SKM-1 treated with dmso at 0.1 percent for 144 hours (cell line): ENCODE measurements around the gene ZBED4.

Source experiments
- DNase-seq: peaks from one replicate; lab custom pipeline; 2025; ENCODE audit not compliant: unreplicated experiment; lab: John Stamatoyannopoulos, UW

The ZBED4 gene

DNA sequence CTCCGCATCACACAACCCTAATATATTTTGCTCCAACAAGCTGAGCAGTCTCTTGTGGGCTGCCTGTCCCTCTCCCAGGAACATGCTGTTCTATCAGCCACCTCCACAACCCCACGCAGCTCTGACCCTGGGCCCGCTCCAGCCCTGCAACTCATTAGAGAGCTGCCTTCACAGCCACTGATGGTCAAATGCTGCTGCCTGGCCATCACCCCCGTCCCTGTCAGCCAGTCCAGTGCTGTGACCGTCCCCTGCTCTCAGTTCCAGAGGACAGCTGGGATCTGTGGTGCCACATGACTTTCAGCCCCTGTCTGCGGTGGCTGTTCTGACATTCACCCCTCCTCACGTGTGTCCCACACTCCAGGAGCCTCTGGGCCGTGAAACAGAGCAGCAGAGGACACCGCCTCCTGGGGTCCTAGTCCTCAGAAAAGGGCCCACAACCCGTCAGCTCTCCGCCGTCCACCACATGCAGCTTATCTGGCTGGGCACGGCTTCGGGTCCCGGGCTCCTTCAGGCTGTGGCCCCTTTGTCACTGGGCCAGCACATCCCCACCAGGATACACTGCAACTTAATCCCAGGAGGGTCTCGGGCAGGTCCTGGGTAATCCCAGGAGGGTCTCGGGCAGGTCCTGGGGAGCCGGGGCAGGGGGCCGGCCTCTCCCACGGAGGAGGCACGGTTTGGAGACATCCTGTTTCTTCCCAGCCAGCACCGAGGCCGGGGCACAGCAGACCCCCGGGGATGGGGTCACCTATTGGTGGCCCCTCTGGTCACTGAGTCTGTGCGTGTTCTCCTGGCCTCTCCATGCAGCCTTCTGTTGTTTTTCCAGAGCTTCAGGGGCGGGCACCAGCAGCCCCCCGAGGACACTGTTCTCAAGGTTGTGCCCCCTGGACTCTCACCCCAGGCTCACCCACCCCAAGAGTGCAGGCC lies 79.9 kb downstream of the ZBED4 start:
- no peak for DNase-seq

DNA sequence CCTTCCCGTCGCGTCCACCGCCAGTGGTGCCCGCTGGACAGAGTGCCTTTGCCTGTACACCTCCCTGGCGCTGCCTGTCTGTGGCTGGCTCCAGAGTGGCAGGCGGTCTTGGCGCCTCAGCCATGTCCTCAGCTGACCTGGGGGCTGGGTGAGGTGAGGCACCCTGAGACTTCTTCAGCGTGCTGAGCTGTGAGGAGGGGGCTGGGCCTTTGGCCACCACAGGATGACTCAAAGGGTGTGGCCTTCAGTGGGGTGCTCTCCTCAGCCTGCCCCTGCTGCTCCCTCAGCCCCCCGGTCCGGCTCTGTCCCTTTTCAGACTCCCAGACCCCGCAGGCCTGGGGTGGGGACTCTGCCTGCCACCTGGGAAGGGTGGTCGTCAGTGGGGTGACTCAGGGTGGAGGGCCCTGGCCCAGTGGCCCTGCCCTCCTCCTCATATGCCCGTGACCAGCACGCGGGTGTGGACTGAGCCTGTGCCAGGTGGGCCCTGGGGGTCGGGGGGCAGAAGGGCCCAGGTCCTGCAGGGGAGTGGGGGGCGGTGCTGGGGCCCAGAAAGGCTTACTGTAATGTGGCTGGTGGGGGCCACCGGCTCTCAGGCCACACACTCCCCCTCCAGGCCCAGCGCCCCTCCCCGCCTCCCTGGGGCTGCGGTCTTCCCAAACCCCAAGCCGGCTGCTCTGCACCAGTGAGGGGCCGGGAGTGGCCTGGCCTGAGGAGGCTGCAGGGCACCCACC lies 80.7 kb downstream of the ZBED4 start:
- DNase-seq = no peak

DNA sequence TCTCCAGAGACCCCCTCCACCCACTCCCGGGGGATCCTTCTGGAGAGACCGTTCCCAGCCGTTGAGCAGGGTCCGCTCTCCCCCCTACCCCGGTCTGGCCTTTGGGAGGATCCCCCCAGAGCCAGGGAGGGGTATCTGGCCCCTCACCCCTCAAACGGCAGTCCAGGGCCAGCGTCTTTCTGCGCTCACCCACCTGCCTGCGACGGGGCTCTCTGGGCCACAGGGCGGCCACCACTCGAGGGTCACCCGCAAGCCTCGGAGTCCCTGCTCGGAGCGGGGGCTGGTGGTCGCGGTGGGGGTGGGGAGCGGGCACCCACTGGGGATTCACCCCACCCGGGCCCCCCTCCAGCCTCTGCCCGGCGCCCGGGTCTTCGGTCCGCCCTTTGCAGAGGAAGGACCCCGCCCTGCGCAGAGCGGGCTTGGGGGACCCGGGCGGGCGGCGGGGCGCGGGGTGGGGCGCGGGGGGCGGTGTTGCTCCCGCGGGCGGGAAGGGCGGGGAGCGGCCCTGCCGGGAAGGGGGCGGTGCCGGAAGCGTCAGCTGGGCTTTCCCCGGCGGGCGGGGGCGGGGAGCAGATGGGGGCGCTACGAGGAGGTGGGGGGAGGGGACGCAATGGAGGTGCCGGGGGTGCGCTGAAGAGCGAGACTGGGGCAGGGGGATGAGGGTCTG lies 81.4 kb downstream of the ZBED4 start:
- peak; percentile 23 for DNase-seq

DNA sequence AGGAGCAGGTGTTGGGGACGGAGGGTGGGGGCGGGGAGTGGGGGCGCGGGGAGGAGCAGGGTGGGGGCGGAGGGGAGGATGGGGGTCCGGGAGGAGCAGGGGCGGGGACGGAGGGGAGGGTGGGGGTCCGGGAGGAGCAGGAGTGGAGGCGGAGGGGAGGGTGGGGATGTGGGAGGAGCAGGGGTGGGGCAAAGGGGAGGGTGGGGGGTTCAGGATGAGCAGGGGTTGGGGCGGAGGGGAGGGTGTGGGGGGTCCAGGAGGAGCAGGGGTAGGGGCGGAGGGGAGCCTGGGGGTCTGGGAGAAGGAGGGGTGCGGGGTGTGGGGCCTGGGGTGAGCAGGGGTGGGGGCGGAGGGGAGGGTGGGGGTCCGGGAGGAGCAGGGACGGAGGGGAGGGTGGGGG lies 81.9 kb downstream of the ZBED4 start:
- no peak for DNase-seq

DNA sequence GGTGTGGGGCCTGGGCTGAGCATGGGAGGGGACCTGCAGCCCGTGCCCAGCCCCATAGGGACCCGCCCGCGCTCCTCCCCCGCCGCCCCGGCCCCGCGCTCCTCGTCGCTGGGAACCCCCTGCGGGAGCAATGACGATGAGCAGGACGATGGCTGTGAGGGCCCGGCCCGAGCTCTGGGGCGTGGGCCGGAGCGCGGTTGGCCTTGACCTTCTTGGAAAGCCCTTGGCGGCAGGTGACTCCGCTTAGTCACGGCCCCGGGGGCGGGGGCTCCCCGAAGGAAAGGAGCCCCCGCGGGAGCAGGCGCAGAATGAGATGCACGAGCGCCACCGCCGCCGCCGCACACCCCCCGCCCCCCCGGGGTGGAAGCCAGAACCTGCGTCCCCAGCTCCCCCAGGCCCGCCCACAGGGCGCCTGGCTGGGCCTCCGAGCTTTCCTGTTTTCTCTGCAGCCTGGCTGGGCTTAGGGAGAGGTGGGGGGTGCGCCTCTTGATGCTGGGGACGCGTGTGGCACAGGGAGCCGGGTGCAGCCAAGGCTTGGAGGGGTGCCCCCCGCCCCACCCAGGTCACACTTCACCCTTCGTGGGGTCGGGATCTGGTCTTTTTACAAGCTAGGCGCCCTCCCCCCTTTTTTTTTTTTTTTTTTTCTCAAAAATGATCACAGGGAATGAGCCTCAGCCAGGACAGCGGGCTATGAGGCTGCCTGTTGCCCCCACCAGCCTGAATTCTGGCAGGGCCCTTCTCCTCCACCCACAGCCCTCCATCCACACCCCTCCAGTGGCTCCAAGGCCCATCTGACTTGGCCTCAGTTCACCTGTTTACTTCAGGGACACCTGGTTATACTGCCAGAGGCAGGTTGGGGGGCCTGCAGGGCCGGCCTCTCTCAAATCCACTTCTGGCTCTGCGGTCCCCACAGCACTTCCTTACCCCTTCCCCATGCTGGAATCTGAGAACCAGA lies 82.7 kb downstream of the ZBED4 start:
- peak; percentile 60 for DNase-seq

DNA sequence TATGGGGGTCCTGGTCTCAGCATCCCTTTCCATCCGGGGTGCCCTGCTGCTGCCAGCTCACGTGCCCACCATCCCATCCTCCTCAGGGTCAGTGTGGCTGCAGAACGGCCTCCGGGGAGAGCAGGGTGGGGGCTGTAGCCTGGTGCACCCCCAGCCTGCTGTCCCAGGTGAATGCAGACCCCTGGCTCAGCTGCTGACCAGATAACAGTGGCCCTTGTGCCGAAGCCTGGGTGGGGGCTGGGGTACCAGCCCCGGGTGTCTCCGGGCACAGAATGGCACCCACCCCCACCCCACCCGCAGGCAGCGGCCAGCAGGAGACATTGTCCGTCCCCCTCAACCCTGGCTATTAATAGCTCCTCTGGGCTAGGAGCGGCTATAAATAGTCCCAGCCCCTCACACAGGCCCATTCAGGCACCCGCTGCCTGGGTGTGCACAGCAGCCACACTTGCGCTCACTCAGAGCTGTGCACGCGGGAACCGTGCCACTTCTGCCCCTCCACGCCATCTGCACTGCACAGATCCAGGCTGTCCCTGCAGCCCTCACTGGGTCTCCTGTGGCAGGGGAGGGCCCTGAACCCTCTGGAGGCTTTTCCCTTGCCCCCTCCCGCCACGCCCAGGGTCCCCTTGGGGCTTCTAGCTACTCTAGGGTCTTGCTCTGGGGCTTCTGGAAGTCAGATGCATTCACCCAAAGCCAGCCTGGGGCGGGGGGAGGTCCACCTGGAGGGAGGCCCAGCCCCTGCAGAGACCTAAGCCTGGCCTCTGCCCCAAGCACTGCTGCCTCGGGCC lies 83.5 kb downstream of the ZBED4 start:
- no peak for DNase-seq

DNA sequence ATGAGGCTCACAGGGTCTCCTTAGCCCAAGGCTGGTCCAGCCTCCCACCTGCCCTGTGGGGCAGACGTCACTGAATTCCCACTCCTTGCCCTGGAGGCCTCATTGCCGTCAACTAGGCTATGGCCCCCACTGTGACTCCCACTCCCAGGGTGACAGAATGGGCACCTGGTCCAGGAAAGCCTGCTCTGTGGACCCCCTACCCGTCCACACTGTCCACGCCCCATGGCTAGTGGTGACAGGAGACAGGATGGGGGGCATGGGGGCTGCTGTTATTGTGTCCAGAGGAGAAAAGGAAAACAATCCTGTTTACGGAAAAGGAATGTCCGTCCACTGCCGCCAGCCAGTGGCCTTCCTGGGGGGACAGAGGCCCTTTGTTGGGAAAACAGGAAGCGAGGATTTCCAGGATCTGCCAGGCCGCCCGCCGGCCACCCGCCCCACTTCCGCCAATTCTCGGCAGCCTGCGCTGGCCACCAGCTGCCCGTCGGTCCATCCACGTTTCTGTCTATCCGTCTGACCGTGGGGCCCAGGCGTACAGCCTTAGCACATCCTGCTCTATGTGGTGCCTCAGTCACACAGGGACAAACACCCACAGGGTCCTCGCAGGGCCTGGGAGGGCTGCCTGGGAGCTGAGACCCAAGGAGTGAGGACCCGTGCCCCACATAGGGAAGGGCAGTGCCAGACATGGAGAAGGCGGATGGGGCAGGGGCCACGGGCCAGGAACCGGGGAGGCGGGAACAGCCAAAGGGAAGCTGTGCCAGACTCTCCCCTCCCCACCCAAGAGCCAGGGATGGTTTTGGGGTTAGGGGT lies 84.3 kb downstream of the ZBED4 start:
- DNase-seq = no peak

DNA sequence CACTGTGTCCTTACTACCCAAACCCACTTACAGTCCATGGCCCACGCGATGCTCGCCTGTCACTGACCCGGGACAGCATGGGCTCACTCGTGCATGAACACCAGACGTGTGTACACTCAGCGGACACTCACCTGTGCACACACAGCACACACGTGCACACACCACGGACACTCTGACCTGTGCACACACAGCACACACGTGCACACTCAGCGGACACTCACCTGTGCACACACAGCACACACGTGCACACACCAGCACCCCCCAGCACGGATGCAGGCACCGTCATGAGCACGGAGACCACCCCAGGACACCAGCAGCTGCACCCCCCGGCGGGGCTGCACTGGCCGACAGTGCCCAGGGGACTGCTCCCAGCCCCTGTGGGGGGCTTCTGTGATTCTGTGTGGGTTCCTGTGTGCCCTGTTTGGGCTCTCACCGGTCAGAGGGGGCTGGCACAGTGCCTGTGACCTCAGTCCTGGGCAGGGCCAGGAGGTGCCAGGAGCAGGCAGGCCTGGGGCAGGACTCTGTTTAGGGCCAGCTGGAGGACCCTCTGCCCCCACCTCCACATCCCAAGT lies 85.0 kb downstream of the ZBED4 start:
- no peak for DNase-seq
